DOHH2 (cell line): ENCODE results near the gene ST6GALNAC5.

Source experiments
- H3F3A ChIP-seq: fragments of 200-600 bp; sonication (generic), shearing (Covaris generic); 2 replicates; pipeline ENCODE4 v1.6.0; 2016; ENCODE audit warnings: antibody characterized with exemption, mild to moderate bottlenecking; ENCODE audit not compliant: control insufficient read depth, insufficient read depth
- H3K27ac ChIP-seq: fragments of 200-600 bp; sonication (generic); 2 replicates; pipeline ENCODE4 v1.5.1; 2014; ENCODE audit warnings: low read depth, mild to moderate bottlenecking, low read length, moderate library complexity
- H3K27me3 ChIP-seq: fragments of 200-600 bp; sonication (generic); 2 replicates; pipeline ENCODE4 v1.6.1; 2014; ENCODE audit warnings: mild to moderate bottlenecking, low read length, mixed read lengths; ENCODE audit not compliant: control insufficient read depth
- H3K36me3 ChIP-seq: fragments of 200-600 bp; sonication (generic); 2 replicates; pipeline ENCODE4 v1.6.1; 2014; ENCODE audit warnings: mild to moderate bottlenecking, low read length, moderate library complexity, mixed read lengths; ENCODE audit not compliant: control insufficient read depth
- H3K4me1 ChIP-seq: fragments of 200-600 bp; sonication (generic); 2 replicates; pipeline ENCODE4 v1.6.1; 2014; ENCODE audit warnings: mild to moderate bottlenecking, low read length, mixed read lengths; ENCODE audit not compliant: control insufficient read depth
- H3K4me2 ChIP-seq: fragments of 200-600 bp; sonication (generic); 2 replicates; pipeline ENCODE4 v1.6.0; 2014; ENCODE audit warnings: mild to moderate bottlenecking, low read length, moderate library complexity
- H3K4me3 ChIP-seq: fragments of 200-600 bp; sonication (generic); 2 replicates; pipeline ENCODE4 v1.5.1; 2014; ENCODE audit warnings: mild to moderate bottlenecking, low read length, mixed read lengths
- H3K79me2 ChIP-seq: fragments of 200-600 bp; sonication (generic); 2 replicates; pipeline ENCODE4 v1.6.1; 2014; ENCODE audit warnings: mild to moderate bottlenecking, low read length, mixed read lengths; ENCODE audit not compliant: control insufficient read depth
- H3K9me2 ChIP-seq: fragments of 200-600 bp; sonication (generic); replicated peaks from 2 replicates; pipeline ENCODE4 v1.6.1; 2014; ENCODE audit warnings: mild to moderate bottlenecking, low read length, mixed read lengths; ENCODE audit not compliant: control insufficient read depth
- H3K9me3 ChIP-seq: fragments of 200-600 bp; sonication (generic); 2 replicates; pipeline ENCODE4 v1.6.1; 2014; ENCODE audit warnings: antibody characterized with exemption, low read length, mixed read lengths; ENCODE audit not compliant: control insufficient read depth, insufficient read depth
- H4K20me1 ChIP-seq: fragments of 200-600 bp; sonication (generic); 2 replicates; pipeline ENCODE4 v1.6.0; 2014; ENCODE audit warnings: low read depth, mild to moderate bottlenecking, antibody characterized with exemption, low read length, moderate library complexity; ENCODE audit not compliant: control insufficient read depth, insufficient read depth
- EZH2phosphoT487 ChIP-seq: fragments of 200-600 bp; sonication (generic); IDR thresholded peaks from 2 replicates; pipeline ENCODE4 v1.6.1; 2017; ENCODE audit warnings: borderline replicate concordance, mild to moderate bottlenecking, antibody characterized with exemption, low read length, moderate library complexity, mixed read lengths
- TF ChIP-seq, protein P1 (sequence below): fragments of 200-600 bp; sonication (generic); IDR thresholded peaks from one replicate; pipeline ENCODE4 v1.5.1; 2014; ENCODE audit warnings: antibody characterized with exemption, mild to moderate bottlenecking, low read depth, low read length; ENCODE audit not compliant: poor library complexity, severe bottlenecking

Gene ST6GALNAC5

DNA sequence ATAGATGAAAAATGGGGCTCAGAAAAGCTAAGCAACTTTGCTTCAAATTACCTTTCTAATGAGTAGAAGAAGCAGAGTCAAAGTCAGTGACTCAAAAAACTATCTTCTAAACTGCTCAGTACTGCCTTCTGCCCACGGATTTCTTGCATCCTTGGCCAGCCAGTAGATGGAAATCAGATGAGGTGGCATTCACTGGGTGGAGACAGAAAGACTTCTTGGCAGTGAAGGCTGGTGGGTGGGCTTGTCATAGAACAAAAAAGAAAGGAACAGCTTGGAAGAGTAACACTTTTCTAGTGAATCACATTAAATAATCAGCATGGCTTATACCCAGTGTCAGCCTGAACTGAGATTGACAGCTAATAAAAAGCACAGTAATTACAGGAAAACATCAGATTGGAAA, 170.7 kb downstream of the ST6GALNAC5 start:
- TF ChIP-seq EZH2phosphoT487, result no peak
- TF ChIP-seq, protein P1, sequence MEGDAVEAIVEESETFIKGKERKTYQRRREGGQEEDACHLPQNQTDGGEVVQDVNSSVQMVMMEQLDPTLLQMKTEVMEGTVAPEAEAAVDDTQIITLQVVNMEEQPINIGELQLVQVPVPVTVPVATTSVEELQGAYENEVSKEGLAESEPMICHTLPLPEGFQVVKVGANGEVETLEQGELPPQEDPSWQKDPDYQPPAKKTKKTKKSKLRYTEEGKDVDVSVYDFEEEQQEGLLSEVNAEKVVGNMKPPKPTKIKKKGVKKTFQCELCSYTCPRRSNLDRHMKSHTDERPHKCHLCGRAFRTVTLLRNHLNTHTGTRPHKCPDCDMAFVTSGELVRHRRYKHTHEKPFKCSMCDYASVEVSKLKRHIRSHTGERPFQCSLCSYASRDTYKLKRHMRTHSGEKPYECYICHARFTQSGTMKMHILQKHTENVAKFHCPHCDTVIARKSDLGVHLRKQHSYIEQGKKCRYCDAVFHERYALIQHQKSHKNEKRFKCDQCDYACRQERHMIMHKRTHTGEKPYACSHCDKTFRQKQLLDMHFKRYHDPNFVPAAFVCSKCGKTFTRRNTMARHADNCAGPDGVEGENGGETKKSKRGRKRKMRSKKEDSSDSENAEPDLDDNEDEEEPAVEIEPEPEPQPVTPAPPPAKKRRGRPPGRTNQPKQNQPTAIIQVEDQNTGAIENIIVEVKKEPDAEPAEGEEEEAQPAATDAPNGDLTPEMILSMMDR, result no peak
- H3K4me1 ChIP-seq, result no peaks in the 10 kb centered on the region
- no peaks in the 10 kb centered on the region for H3K9me3 ChIP-seq
- no peak overlapping the region for H3K4me2 ChIP-seq
- H3K79me2 ChIP-seq, result no peaks in the 10 kb centered on the region
- H3F3A ChIP-seq, result no peaks in the 10 kb centered on the region
- H3K9me2 ChIP-seq, result no peaks in the 10 kb centered on the region
- no peaks in the 10 kb centered on the region for H3K36me3 ChIP-seq
- H3K27me3 ChIP-seq, result no peaks in the 10 kb centered on the region
- H3K27ac ChIP-seq, result no peak overlapping the region
- H3K4me3 ChIP-seq, result no peak overlapping the region
- H4K20me1 ChIP-seq, result no peaks in the 10 kb centered on the region

DNA sequence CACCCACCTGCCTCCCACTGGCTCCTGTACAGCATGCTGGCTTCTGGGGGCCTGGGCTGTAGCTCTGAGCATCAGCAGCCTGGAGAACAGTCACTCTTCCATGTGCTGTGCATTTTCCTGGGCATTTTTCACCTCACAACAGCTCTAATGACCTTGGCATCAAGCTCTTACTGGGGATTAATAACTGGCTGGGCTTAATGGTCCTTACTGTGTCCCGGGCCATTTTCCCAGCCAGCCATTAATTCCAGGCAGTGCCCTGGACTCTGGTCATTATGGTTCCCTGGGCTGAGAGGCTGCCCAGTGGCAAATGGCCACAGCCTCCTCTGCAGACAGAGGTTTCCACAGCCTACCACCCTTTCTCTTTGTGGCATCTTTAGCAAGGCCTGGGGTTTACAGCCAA, 171.8 kb downstream of the ST6GALNAC5 start:
- Histone ChIP-seq H3K79me2 (no peaks in the 10 kb centered on the region), H3K27me3 (no peaks in the 10 kb centered on the region), H3K4me3 (no peak overlapping the region), H3K9me2 (no peaks in the 10 kb centered on the region), H3F3A (no peaks in the 10 kb centered on the region), H3K9me3 (no peaks in the 10 kb centered on the region), H3K4me2 (no peak overlapping the region), H4K20me1 (no peaks in the 10 kb centered on the region), H3K4me1 (no peaks in the 10 kb centered on the region), H3K36me3 (no peaks in the 10 kb centered on the region), H3K27ac (no peak overlapping the region)
- TF ChIP-seq, protein P1, result no peak

DNA sequence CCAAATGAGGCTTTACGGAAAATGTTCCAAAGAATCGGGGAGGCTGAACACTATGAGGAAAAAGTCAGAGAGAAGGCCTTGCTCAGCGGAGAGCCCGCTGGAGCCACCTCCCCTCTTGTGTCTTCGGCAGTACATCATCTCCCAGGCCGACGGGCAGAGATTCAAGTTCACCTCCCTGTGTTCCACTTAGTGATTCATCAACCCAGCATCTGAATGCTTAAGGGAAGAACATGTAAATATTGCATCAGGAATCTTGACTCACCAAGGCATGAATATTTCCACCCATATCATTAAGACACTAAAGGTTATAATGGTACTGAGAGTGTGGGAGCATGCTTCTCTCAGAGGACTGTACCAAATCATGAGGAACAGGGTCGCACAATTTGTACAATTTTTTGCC, 172.5 kb downstream of the ST6GALNAC5 start:
- no peaks in the 10 kb centered on the region for H3F3A ChIP-seq
- H3K9me2 ChIP-seq, result no peaks in the 10 kb centered on the region
- no peak overlapping the region for H3K4me3 ChIP-seq
- H3K4me1 ChIP-seq, result no peaks in the 10 kb centered on the region
- TF ChIP-seq EZH2phosphoT487, result no peak
- TF ChIP-seq, protein P1, result no peak
- no peaks in the 10 kb centered on the region for H3K9me3 ChIP-seq
- H3K36me3 ChIP-seq, result no peaks in the 10 kb centered on the region
- H3K27me3 ChIP-seq, result no peaks in the 10 kb centered on the region
- H4K20me1 ChIP-seq, result no peaks in the 10 kb centered on the region
- H3K27ac ChIP-seq, result no peak overlapping the region
- no peaks in the 10 kb centered on the region for H3K79me2 ChIP-seq
- no peak overlapping the region for H3K4me2 ChIP-seq

DNA sequence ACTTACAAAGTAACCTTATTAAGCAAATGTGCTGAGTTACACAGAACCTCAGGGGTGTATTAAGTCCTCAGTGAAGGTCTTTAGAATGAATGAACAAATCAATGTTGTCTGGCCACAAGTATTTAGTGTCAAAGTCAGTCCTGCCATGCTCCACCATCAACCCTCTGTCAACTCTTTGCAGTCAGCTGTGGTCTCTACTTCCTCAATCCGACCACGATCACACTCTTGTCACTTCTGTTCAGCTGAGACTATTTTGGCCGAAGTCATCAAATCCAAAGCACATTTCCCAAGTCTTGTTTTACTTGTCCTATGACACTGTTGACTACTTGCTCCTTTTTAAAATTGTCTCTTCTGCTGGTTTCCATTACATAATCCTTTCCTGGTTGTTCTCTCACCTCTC, 173.5 kb downstream of the ST6GALNAC5 start:
- Histone ChIP-seq H3K27me3 (no peaks in the 10 kb centered on the region), H3K4me1 (no peaks in the 10 kb centered on the region), H3K9me2 (no peaks in the 10 kb centered on the region), H3K79me2 (no peaks in the 10 kb centered on the region), H4K20me1 (no peaks in the 10 kb centered on the region), H3K4me3 (no peak overlapping the region), H3K9me3 (no peaks in the 10 kb centered on the region), H3K36me3 (no peaks in the 10 kb centered on the region), H3K4me2 (no peak overlapping the region), H3F3A (no peaks in the 10 kb centered on the region), H3K27ac (no peak overlapping the region)
- no peak for TF ChIP-seq EZH2phosphoT487
- TF ChIP-seq, protein P1, result no peak
